IPS DF 6.9 (cell line): ENCODE results near the gene VCX2.
"Not testable (repeated sequence)": the region's sequence is repeated elsewhere in the genome, so short reads cannot be mapped to it uniquely, and the experiment has no call there.

Source experiments
- DNase-seq: peaks from one replicate; pipeline ENCODE4 v3.0.0-alpha.2; 2013; ENCODE audit warnings: low read depth, low spot score
- H3K27ac ChIP-seq: one replicate; pipeline ENCODE4 v1.5.1; 2013; ENCODE audit warnings: low read length, control low read depth
- H3K27me3 ChIP-seq: 2 replicates; pipeline ENCODE4 v1.6.1; 2013; ENCODE audit warnings: mild to moderate bottlenecking, low read length; ENCODE audit not compliant: control insufficient read depth, insufficient read depth
- H3K36me3 ChIP-seq: 2 replicates; pipeline ENCODE4 v1.6.1; 2013; ENCODE audit warnings: low read length; ENCODE audit not compliant: control insufficient read depth, insufficient read depth
- H3K4me1 ChIP-seq: 2 replicates; pipeline ENCODE4 v1.6.1; 2013; ENCODE audit warnings: low read length; ENCODE audit not compliant: control insufficient read depth, insufficient read depth
- H3K4me3 ChIP-seq: 2 replicates; pipeline ENCODE4 v1.5.1; 2013; ENCODE audit warnings: mild to moderate bottlenecking, low read length
- H3K9me3 ChIP-seq: 2 replicates; pipeline ENCODE4 v1.6.1; 2013; ENCODE audit warnings: low read length, inconsistent platforms; ENCODE audit not compliant: control insufficient read depth, insufficient read depth
- WGBS: extraction: QIAGEN DNeasy Blood & Tissue Kit; methylation state at CpG from one replicate; pipeline ENCODE4 v1.1.7; 2013; ENCODE audit warnings: mixed read lengths, missing lambda C conversion rate; ENCODE audit not compliant: insufficient read length, insufficient coverage; 5-methylcytosine and 5-hydroxymethylcytosine counted together

VCX2 gene

DNA sequence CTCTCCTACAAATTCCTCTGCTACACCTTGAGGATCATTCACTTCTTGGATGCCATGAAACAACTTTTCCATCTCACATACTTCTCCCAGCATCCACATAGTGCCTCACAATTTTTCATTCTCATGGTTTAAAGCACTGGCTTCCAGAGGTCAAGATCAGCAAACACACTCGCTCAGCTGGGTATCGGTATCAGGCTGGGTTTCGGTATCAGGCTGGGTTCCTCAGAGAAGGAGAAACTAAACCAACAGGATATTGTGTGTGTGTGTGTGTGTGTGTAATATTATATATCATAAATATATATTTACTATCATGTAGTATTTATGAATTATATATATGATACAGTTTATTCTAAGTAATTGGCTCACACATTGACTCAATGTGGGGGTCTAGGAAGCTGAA lies at the start of gene VCX2:
Gene VCX2, minus strand, starts transcription at position 99 of the 400 bp plus-strand sequence. CDS start 624 bp downstream, outside the sequence.
- H3K4me1 ChIP-seq, DNase-seq, H3K36me3 ChIP-seq, H3K4me3 ChIP-seq, H3K27ac ChIP-seq, H3K9me3 ChIP-seq, H3K27me3 ChIP-seq: not testable (repeated sequence)
- WGBS, result no CpG with 5 or more reads among the region's 3 CpGs

DNA sequence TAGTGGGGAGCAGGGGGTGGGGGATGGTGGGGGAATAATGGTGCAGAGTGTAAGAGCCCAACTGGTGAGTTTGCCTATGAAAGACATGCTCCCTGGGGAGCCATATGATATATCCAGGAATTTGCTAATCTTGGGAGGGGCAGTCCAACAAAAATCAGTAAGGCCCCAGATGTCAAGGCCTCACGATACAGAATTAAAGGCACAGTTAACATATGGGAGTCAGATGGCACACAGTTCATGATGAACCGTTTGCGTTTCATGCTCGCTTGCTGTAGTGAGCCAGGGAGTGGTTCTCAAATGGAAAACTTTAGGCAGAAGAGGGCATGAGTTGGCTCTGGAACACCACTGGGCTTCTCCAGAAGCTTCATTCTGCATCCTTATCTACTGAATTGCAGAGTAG lies 33.9 kb upstream of the VCX2 start:
- no CpG with 5 or more reads among the region's 4 CpGs for WGBS

DNA sequence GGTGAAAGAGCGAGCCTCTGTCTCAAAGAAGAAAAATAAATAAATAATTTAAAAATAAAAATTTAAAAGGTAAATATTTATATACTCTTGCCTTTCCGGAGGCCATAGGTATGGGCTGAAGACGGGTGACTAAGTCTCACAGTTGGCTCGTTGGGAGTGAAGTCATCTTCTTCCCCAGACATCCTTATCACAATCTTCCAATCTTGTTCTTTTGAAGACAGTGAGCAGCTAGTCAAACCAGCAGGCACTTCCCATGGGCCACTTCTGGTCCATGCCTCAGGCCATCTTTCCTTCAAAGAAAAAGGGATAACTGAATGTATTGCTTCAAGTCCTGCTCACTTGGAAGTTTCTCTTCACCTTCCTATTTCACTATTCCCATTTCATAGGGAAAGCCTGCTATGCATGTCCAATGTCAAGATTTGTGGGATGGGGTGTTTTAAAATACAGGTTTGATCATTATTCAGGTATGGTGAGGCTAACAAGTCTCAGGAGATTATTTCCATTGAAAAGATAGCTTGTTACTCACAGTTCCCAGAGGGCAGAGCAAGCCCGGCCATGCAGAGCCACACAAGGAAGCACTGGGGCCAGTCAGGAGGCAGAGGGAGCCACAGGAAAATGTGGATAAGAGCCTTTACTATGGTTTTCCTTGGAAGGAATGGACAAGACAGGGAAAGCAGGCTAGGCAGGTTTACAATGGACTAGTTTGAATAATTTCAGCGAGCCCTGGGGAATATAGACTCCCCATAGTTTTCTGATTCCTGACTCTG lies 33.3 kb upstream of the VCX2 start:
- no CpG with 5 or more reads among the region's 6 CpGs for WGBS
- Histone ChIP-seq H3K4me1 (no peaks in the 10 kb centered on the region), H3K27me3 (no peaks in the 10 kb centered on the region), H3K36me3 (no peaks in the 10 kb centered on the region), H3K9me3 (no peaks in the 10 kb centered on the region), H3K27ac (no peak overlapping the region), H3K4me3 (no peak overlapping the region)
- no peak for DNase-seq

More for the DNA sequence above, 33.9 kb upstream of the VCX2 start:
- H3K27ac ChIP-seq, result no peak overlapping the region
- no peak overlapping the region for H3K4me3 ChIP-seq
- no peaks in the 10 kb centered on the region for H3K36me3 ChIP-seq
- no peaks in the 10 kb centered on the region for H3K27me3 ChIP-seq
- H3K4me1 ChIP-seq, result no peaks in the 10 kb centered on the region
- H3K9me3 ChIP-seq, result no peaks in the 10 kb centered on the region
- no peak for DNase-seq

GRCh38 chrX:8201896-8202331 lies 30.8 kb upstream of the VCX2 start:
- H3K4me1 ChIP-seq, result no peaks in the 10 kb centered on the region
- H3K36me3 ChIP-seq, result no peaks in the 10 kb centered on the region
- DNase-seq, result no peak
- H3K9me3 ChIP-seq, result no peaks in the 10 kb centered on the region
- H3K4me3 ChIP-seq, result no peak overlapping the region
- H3K27ac ChIP-seq, result no peak overlapping the region
- WGBS, result no CpG with 5 or more reads among the region's 8 CpGs
- no peaks in the 10 kb centered on the region for H3K27me3 ChIP-seq

- Histone ChIP-seq H3K4me1 (no peaks in the 10 kb centered on the region), H3K4me3 (no peak overlapping the region), H3K9me3 (no peaks in the 10 kb centered on the region), H3K27me3 (no peaks in the 10 kb centered on the region), H3K36me3 (no peaks in the 10 kb centered on the region), H3K27ac (no peak overlapping the region)
- DNase-seq, result no peak
- WGBS, result no CpG with 5 or more reads among the region's 7 CpGs
These were observed 25.7 kb upstream of the VCX2 start for GRCh38 chrX:8196776-8197175.

DNA sequence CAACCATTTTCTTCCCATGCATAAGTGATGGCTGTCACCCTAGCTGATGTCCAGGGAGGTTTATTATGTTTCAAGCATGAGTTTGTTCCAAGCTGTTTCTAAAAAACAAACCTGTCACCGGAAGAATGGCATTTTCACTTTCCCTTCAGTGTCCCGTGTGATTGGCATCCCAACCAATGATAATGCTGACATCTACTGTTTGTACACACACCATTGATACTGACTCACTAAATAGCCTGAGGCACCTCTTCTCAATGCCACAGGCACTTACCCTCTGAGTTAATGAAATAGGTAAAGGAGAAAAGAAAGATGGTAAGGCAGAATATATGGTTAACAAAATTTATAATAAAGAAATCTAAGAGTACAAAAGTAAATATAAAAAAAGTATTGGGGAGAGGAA lies 23.1 kb upstream of the VCX2 start:
- H3K9me3 ChIP-seq, result no peaks in the 10 kb centered on the region
- no peak overlapping the region for H3K27ac ChIP-seq
- no peak for DNase-seq
- no peaks in the 10 kb centered on the region for H3K27me3 ChIP-seq
- no peaks in the 10 kb centered on the region for H3K36me3 ChIP-seq
- no CpG with 5 or more reads among the region's 2 CpGs for WGBS
- no peak overlapping the region for H3K4me3 ChIP-seq
- H3K4me1 ChIP-seq, result no peaks in the 10 kb centered on the region

DNA sequence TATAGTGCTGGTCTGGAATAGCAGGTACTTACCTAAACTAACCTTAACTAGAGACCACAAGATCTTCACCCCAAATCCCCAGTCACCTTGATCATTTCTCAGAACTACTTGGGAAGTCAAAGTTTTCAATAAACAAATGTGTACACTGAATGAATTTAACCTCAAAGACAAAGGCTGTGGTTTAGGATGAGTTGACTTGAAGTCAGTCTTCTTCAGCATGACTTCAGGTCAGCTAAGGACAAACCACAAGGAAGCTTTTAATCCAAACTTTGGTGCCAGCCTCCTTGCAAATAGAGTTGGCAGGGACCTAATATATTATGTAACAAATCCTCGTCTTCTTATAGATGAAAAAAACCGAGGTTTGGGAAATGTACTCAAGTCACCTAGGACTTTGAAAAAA lies 21.2 kb upstream of the VCX2 start:
- Histone ChIP-seq H3K4me3 (no peak overlapping the region), H3K9me3 (no peaks in the 10 kb centered on the region), H3K27ac (no peak overlapping the region), H3K27me3 (no peaks in the 10 kb centered on the region), H3K4me1 (no peaks in the 10 kb centered on the region), H3K36me3 (no peaks in the 10 kb centered on the region)
- DNase-seq, result no peak
- no CpG with 5 or more reads among the region's 2 CpGs for WGBS

DNA sequence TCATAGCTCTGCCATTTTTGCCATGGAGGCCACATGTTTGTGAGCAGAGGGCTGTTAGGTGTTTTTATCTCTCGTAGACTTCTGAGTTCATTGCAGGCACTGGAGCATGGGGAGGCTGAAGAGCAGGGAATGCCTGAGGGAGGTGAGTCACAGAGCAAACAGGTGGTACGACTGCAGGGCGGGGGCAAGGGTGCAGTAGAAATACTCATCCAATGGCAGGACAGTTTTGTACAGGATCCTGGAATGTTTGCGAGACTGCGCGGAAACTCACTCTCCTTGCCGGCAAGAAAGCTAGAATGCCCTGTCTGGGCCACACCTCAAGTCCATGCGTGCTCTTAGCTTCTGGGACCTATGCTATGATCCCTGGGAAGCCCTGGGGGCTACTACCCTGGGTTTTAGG lies 20.0 kb upstream of the VCX2 start:
- no peak for DNase-seq
- H3K9me3 ChIP-seq, result no peaks in the 10 kb centered on the region
- no peak overlapping the region for H3K27ac ChIP-seq
- no CpG with 5 or more reads among the region's 8 CpGs for WGBS
- no peaks in the 10 kb centered on the region for H3K27me3 ChIP-seq
- no peaks in the 10 kb centered on the region for H3K4me1 ChIP-seq
- H3K36me3 ChIP-seq, result no peaks in the 10 kb centered on the region
- no peak overlapping the region for H3K4me3 ChIP-seq

GRCh38 chrX:8190341-8190830 lies 19.3 kb upstream of the VCX2 start:
- no peaks in the 10 kb centered on the region for H3K36me3 ChIP-seq
- no peaks in the 10 kb centered on the region for H3K9me3 ChIP-seq
- no peak overlapping the region for H3K27ac ChIP-seq
- no peak overlapping the region for H3K4me3 ChIP-seq
- DNase-seq, result no peak
- H3K27me3 ChIP-seq, result no peaks in the 10 kb centered on the region
- H3K4me1 ChIP-seq, result no peaks in the 10 kb centered on the region
- no CpG with 5 or more reads among the region's 4 CpGs for WGBS

DNA sequence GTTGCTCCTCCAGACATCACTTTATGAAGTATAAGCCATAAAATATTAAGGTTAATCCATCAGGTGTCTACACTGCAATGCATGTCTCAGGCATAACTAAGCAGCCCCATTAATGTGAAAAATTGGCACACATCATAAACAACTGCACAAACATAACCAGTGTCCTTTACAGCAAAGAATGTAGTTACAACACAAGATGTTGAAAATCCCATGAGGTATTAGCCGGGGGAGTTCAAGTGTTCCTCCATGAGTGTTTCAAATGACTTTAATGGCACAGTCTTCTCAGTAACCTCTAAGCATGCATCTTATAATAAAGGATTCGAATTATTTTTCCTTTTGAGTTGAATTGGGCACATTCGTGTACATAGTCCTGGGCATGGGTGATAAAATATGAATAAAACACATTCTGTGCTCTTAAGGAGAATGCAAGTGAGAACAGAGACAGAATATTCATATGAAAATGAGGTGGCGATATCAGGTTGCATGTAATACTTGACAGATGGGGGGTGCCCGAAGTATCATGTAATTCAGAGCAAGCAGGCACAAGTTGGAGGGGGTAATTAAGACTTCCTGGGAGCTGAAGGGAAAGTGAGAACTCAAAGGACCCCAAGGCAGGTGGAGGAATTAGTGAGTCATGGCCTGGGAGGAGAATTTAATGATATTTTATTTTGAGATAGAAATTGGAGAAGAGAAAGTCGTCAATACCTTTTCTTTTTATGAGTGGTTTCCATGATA lies 18.2 kb upstream of the VCX2 start:
- no peak for DNase-seq

More for the DNA sequence above, 18.2 kb upstream of the VCX2 start:
- no peak overlapping the region for H3K27ac ChIP-seq
- H3K36me3 ChIP-seq, result no peaks in the 10 kb centered on the region
- WGBS, result 100% methylated on average over 1 of the region's 6 CpGs
- H3K4me1 ChIP-seq, result no peaks in the 10 kb centered on the region
- H3K4me3 ChIP-seq, result no peak overlapping the region
- H3K9me3 ChIP-seq, result no peaks in the 10 kb centered on the region
- H3K27me3 ChIP-seq, result no peaks in the 10 kb centered on the region
